Measurements from ENCODE around the gene LGR6.

- TF ChIP-seq CTCF (IDR thresholded peaks at IDR 0.05; ENCODE audit: low read length): no peak
- no peak for TF ChIP-seq EZH2 (IDR thresholded peaks at IDR 0.05; ENCODE audit: borderline replicate concordance, low read length)
Measured at GRCh38 chr1:202157945-202158344, 35.7 kb upstream of the LGR6 start.

All from OCI-LY1 (cell line).